ENCODE data around the gene HDHD3. TPM values are rescaled to one million over a fixed set of nuclear protein-coding genes. Genes with fewer than 3 reads are reported as not detected.
A peak's percentile ranks its signal among the peaks of the same experiment; 100 is the strongest.

HDHD3 gene
- total RNA-seq, 3 donors from 2014 or later (not counting 1 experiment from before 2014, with no cell fraction given), result 6.1 to 11.8 (median 9.6) TPM

GRCh38 chr9:113403646-113404045 is 26.9 kb upstream of the HDHD3 start:
- Mint-ChIP-seq H3K27ac (no peak overlapping the region), H3K36me3 (no peaks in the 10 kb centered on the region), H3K27me3 (ENCODE audit: low read depth in 2 of 2) (no peaks in the 10 kb centered on the region), H3K4me1 (peaks cover 25 to 32% of the 10 kb centered on the region in 2 donors), H3K4me3 (no peak overlapping the region), H3K9me3 (no peaks in the 10 kb centered on the region)
- 78% methylated on average over 2 of the region's 2 CpGs for WGBS (ENCODE audit: insufficient coverage)
- ATAC-seq (no peak), DNase-seq (no peak)
- Histone ChIP-seq H3K27me3 (ENCODE audit: control insufficient read depth, insufficient read depth, low read length) (no peaks in the 10 kb centered on the region), H3K36me3 (ENCODE audit: control insufficient read depth, insufficient read depth, low read length) (peaks cover 7% of the 10 kb centered on the region), H3K4me3 (ENCODE audit: low read length) (no peak overlapping the region), H3K9me3 (ENCODE audit: control insufficient read depth, insufficient read depth, low read length) (no peaks in the 10 kb centered on the region), H3K4me1 (ENCODE audit: control insufficient read depth, insufficient read depth, low read length) (peaks cover 20% of the 10 kb centered on the region), H3K27ac (ENCODE audit: low read length) (no peak overlapping the region)
- no peak for TF ChIP-seq CTCF (IDR thresholded peaks at IDR 0.05)
- intact Hi-C loops (cut with micrococcal nuclease), result no loop called here

- ATAC-seq, result peak; percentile 98 to 100 (median 99)
- H3K4me3 ChIP-seq (ENCODE audit: low read length), result peak within 1 kb of the TSS; percentile 88
- peak within 1 kb of the TSS; percentile 66 to 90 for H3K27ac Mint-ChIP-seq
- peak; percentile 99 for DNase-seq
- WGBS (ENCODE audit: insufficient coverage), result 2% methylated on average over 50 of the region's 50 CpGs
- peak; percentile 96 for TF ChIP-seq CTCF (IDR thresholded peaks at IDR 0.05)
- intact Hi-C loops (cut with micrococcal nuclease), result loop anchor here (1.0 kb wide), 2 partner anchors 9 to 257 kb away; partner anchors contain the start of genes C9orf43 and POLE3
- no peaks in the 10 kb centered on the region for H3K36me3 Mint-ChIP-seq
- no peaks in the 10 kb centered on the region for H3K9me3 Mint-ChIP-seq
- no peaks in the 10 kb centered on the region for H3K27me3 ChIP-seq (ENCODE audit: control insufficient read depth, insufficient read depth, low read length)
- no peaks in the 10 kb centered on the region for H3K9me3 ChIP-seq (ENCODE audit: control insufficient read depth, insufficient read depth, low read length)
- no peaks in the 10 kb centered on the region for H3K27me3 Mint-ChIP-seq (ENCODE audit: low read depth in 2 of 2)
- H3K36me3 ChIP-seq (ENCODE audit: control insufficient read depth, insufficient read depth, low read length), result no peaks in the 10 kb centered on the region
- H3K27ac ChIP-seq (ENCODE audit: low read length), result peak within 1 kb of the TSS; percentile 56
- peak within 1 kb of the TSS; percentile 97 for H3K4me3 Mint-ChIP-seq
- peaks cover 16% of the 10 kb centered on the region for H3K4me1 ChIP-seq (ENCODE audit: control insufficient read depth, insufficient read depth, low read length)
- peaks cover 6 to 27% of the 10 kb centered on the region in 2 donors for H3K4me1 Mint-ChIP-seq
Measured at GRCh38 chr9:113401027-113401792, 24.4 kb upstream of the HDHD3 start, which contains the start of gene ALAD. ALAD (minus strand) TSS chr9:113401284; CDS start chr9:113393559, 7,725 bp downstream.

GRCh38 chr9:113399646-113400200 is 22.9 kb upstream of the HDHD3 start:
- Histone ChIP-seq H3K4me3 (ENCODE audit: low read length) (no peak overlapping the region), H3K27ac (ENCODE audit: low read length) (no peak overlapping the region), H3K9me3 (ENCODE audit: control insufficient read depth, insufficient read depth, low read length) (no peaks in the 10 kb centered on the region), H3K4me1 (ENCODE audit: control insufficient read depth, insufficient read depth, low read length) (peaks cover 16% of the 10 kb centered on the region), H3K36me3 (ENCODE audit: control insufficient read depth, insufficient read depth, low read length) (no peaks in the 10 kb centered on the region), H3K27me3 (ENCODE audit: control insufficient read depth, insufficient read depth, low read length) (no peaks in the 10 kb centered on the region)
- WGBS (ENCODE audit: insufficient coverage), result 98% methylated on average over 3 of the region's 3 CpGs
- Mint-ChIP-seq H3K4me3 (peak overlapping the region; percentile 80), H3K4me1 (peaks cover 6 to 32% of the 10 kb centered on the region in 2 donors), H3K36me3 (no peaks in the 10 kb centered on the region), H3K27me3 (ENCODE audit: low read depth in 2 of 2) (no peaks in the 10 kb centered on the region), H3K27ac (peak overlapping the region; percentile 7 to 90), H3K9me3 (no peaks in the 10 kb centered on the region)
- DNase-seq, result no peak
- no peak for TF ChIP-seq CTCF (IDR thresholded peaks at IDR 0.05)
- ATAC-seq, result no peak
- intact Hi-C loops (cut with micrococcal nuclease), result no loop called here

Data from natural killer cell (primary cell).